Mammary epithelial cell (primary cell): ENCODE data around the gene PLD3.

Experiments used
- EZH2 ChIP-seq: IDR thresholded peaks from 2 replicates; pipeline ENCODE4 v1.6.1; 2012; ENCODE audit warnings: low read length, inconsistent platforms, borderline replicate concordance
- TF ChIP-seq, protein P1 (sequence below), 2 donors: IDR thresholded peaks in 1 of 2; conservative IDR thresholded peaks in 1 of 2; 2 replicates each; pipeline ENCODE4 v1.5.1; 2011 to 2012; ENCODE audit warnings: inconsistent platforms in 2 of 2, low read length in 2 of 2, mild to moderate bottlenecking in 2 of 2, control low read depth in 1 of 2, low read depth in 1 of 2; ENCODE audit not compliant: insufficient read depth in 1 of 2; ENCODE audit errors: extremely low read depth in 1 of 2

DNA sequence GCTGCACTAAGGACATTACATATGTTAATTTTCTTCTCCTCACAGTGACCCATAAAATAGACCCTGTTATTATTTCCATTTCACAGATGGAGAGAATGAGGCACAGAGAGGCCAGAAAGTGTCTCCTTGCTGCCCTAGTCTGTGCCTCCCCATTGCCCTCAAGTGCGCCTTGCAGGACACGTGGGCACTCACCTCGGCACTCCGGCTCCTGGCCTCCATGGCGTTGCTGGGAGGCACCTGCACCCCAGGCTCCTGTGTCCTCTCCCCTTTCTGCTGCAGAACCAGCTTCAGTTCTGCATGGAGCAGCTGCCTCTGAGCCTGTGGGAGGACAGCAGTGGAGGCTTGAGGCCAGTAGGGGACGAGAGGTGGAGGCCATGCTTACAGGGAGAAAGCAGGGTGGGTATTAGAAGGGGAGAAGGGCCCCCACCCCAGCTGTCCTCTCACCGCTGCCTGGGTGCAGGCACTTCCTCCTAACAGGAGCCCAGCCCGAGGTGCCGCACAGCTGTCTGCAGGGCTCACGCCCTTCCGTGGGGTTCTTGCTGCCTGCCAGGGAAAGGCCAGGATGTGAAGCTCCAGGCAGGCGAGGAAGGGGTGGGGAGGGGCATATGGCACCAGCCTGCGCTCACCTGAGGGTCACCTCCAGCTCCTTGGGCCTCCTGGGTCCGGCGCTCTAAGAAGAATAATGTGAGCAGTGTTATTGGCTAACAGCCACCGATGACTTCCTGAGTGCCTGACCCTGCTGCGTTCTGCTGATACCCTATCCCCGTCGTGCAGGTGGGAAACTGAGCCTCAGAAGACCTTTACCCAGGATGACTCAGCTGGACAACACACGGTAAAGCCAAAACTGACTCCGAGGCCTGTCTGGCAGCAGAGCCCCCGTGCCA, 59.5 kb downstream of the PLD3 start:
- TF ChIP-seq, protein P1, sequence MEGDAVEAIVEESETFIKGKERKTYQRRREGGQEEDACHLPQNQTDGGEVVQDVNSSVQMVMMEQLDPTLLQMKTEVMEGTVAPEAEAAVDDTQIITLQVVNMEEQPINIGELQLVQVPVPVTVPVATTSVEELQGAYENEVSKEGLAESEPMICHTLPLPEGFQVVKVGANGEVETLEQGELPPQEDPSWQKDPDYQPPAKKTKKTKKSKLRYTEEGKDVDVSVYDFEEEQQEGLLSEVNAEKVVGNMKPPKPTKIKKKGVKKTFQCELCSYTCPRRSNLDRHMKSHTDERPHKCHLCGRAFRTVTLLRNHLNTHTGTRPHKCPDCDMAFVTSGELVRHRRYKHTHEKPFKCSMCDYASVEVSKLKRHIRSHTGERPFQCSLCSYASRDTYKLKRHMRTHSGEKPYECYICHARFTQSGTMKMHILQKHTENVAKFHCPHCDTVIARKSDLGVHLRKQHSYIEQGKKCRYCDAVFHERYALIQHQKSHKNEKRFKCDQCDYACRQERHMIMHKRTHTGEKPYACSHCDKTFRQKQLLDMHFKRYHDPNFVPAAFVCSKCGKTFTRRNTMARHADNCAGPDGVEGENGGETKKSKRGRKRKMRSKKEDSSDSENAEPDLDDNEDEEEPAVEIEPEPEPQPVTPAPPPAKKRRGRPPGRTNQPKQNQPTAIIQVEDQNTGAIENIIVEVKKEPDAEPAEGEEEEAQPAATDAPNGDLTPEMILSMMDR (conservative IDR thresholded peaks at IDR 0.05 in 1 of 2, IDR thresholded peaks at IDR 0.05 in 1 of 2; ENCODE audit: extremely low read depth in 1 of 2, insufficient read depth in 1 of 2, low read depth in 1 of 2, low read length in 2 of 2): no peak
- no peak for TF ChIP-seq EZH2
